ENCODE data around the gene LGR5.
A peak's percentile ranks its signal among the peaks of the same experiment; 100 is the strongest.

Gene LGR5

DNA sequence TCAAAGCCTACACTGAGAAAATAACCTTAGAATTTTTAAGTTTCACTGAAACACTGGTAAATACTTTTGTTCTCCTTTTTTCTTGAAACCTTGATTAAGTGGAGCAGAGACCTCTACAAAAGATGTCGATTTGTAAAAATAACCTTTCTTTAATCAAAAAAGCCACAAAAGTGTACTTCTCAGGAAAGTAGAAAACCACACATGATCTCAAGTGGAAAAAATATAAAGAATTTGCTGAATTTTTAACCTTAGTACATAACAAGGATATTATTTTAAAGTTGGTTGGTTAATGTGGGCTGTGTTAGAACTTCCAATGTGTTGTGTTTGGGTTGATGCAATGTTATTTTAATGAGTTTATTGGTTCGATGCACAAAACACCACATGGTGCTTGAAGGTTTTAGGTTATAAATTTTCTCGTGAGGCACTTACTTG lies 8.6 kb downstream of the LGR5 start:
- Mint-ChIP-seq H3K4me1 (peaks cover 5% of the 10 kb centered on the region), H3K27ac (no peak overlapping the region), H3K4me3 (no peak overlapping the region), H3K9me3 (peaks cover 0 to 8% of the 10 kb centered on the region in 2 donors), H3K27me3 (peaks cover 23% of the 10 kb centered on the region)
- no peak for ATAC-seq
- DNase-seq: no peak

DNA sequence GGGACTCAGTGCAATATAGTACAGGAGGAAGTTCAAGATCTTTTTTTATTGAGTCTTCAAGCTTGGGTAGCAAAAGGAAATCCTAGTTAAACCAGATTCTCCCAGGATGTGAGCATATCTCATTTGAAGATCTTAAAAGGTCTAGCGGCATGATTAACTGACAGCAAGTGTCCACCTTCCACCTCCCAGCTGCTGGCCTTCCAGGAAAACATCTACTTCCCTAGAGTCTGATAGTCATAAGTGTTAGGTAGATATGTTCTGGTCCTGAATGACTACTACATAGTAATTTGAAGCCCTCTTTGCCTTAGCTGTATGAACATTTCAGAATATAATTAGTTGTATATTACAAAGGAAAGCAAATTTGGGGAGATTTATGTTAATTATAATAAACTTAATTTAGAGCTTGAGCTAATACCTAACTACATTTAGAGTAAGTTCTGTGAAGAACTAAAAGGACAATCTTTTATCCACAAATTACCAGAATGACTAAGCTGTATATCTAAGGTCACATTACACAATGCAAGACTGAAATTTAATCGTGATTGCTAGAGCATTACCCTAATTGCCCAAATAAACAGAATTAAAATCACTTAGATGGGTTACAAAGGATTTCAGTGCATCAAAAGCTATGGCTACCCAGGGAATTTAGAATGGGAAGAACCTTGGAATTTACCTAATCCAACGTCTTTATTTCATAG lies 9.9 kb downstream of the LGR5 start:
- H3K4me1 Mint-ChIP-seq: peaks cover 5% of the 10 kb centered on the region
- H3K27ac Mint-ChIP-seq: no peak overlapping the region
- DNase-seq (no peak), ATAC-seq (no peak)
- peaks cover 34% of the 10 kb centered on the region for H3K27me3 Mint-ChIP-seq
- H3K4me3 Mint-ChIP-seq: no peak overlapping the region
- peaks cover 0 to 8% of the 10 kb centered on the region in 2 donors for H3K9me3 Mint-ChIP-seq

DNA sequence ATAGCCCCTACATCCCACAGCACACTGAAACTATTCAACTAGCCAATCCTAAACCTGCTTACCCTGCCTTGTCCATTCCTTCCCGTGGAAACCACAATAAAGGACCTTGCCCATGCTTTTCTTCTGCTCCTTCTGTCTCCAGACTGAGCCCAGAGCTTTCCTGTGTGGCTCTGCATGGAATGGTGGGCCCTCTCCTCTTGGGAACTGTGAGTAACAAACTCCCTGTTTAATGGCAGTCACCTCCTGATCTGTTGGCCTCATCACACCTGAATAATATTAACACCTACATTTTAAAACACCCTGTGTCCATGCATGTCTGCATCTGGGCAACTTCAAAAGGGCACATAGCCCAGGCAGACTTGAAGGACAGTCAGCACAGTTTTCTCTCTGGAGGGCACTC lies 12.4 kb downstream of the LGR5 start:
- Mint-ChIP-seq H3K9me3 (peaks cover 0 to 8% of the 10 kb centered on the region in 2 donors), H3K4me1 (peaks cover 5% of the 10 kb centered on the region), H3K27me3 (peaks cover 40% of the 10 kb centered on the region), H3K27ac (no peak overlapping the region), H3K4me3 (no peak overlapping the region)
- no peak for ATAC-seq
- DNase-seq: no peak

DNA sequence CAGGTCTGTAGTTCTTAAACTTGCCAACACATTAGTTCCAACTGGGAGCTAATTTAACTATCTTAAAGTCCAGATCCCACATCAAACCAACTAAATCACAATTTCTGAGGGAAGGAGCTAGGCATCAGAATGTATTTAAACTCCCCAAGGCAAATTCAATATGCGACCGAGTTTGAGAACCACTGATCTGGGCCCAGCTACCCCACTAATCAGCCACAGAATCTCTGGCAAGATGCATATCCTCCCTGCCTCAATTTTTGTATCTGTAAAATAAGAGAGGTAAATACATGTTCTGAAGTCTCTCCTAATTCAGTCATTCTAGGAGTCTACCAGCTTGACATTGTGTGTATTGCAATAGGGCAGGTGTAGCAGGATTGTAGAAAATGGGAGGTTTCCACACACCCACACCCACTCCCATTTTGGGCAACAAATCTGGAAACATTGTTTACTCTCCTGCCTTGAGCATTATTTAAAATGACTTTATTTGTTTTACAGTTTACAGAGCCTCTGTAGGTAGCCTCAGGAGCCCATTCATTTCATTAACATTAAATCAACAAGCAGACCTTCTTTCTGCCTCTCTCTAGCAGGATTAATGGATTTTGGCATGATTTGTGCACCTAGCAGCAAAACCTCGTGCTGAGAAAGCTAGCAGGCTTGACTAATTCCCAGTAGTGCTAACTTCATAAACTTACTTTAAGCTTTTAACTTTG lies 15.6 kb downstream of the LGR5 start:
- Mint-ChIP-seq H3K27ac (no peak overlapping the region), H3K4me3 (no peak overlapping the region), H3K4me1 (no peaks in the 10 kb centered on the region), H3K9me3 (peaks cover 0 to 8% of the 10 kb centered on the region in 2 donors), H3K27me3 (peaks cover 29% of the 10 kb centered on the region)
- DNase-seq (no peak), ATAC-seq (no peak)

DNA sequence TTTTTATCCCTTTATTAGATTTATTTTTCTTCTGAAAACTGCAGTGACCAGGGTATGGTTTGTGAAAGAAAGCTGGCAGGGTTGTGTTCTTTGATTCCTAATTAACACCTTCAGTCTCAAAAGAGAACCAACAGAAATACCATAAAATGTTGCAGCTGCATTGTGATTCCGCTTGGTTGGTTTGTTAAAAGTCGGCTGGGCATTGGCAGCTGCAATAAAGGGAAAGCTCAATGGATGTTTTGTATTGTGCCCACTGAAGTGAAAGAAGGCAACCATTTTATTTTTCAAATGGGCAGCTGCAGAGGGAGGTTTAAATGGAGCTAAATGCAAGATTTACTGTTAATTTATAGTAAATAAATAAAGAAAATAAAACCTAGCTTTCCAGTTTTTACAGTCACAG lies 16.7 kb downstream of the LGR5 start:
- Mint-ChIP-seq H3K4me3 (no peak overlapping the region), H3K27me3 (peaks cover 29% of the 10 kb centered on the region), H3K9me3 (peaks cover 0 to 8% of the 10 kb centered on the region in 2 donors), H3K27ac (no peak overlapping the region), H3K4me1 (no peaks in the 10 kb centered on the region)
- no peak for DNase-seq
- ATAC-seq: no peak

DNA sequence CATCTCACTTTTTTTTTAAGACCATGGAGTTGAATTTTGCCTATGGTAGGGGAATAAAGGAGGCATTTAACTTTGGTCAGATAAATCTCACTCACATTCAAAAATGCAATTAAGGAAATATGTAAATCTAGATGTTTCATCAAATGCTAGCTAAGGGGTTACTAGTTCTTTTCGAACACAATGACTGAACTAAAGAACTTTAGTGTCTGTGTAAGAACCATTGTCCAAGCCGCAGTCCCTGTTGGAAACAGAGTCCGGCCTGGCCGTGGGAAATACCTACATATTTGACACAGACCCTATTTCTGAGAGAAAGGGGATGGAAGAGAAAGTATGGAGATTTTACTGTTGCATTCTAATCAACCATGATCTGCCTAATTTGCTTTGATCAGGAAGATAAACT lies 17.4 kb downstream of the LGR5 start:
- Mint-ChIP-seq H3K27me3 (peaks cover 22% of the 10 kb centered on the region), H3K4me1 (no peaks in the 10 kb centered on the region), H3K27ac (peak overlapping the region in 1 of 2 donors; percentile 40), H3K4me3 (no peak overlapping the region), H3K9me3 (peaks cover 0 to 3% of the 10 kb centered on the region in 2 donors)
- no peak for DNase-seq
- no peak for ATAC-seq

DNA sequence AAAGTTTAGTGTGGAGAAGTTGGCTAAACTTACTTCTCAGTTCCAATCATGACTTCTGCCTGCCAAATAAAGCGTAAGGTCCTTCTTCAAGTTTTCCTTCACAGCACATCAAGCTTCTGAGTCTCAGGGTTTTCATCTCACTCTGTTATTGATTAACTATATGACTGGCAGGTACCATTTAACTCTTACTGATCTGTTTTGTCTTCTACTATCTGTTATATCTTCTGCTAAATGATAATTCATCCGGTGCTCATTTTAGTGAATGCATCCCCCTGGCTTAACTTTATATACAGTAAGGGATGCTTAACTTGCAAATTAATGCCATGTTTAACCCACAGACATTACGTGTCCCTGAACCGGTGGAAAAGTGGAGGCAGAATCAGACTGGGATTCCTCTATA lies 20.7 kb downstream of the LGR5 start:
- DNase-seq (no peak), ATAC-seq (no peak)
- Mint-ChIP-seq H3K4me1 (no peaks in the 10 kb centered on the region), H3K4me3 (no peak overlapping the region), H3K27me3 (no peaks in the 10 kb centered on the region), H3K27ac (no peak overlapping the region), H3K9me3 (no peaks in the 10 kb centered on the region)

DNA sequence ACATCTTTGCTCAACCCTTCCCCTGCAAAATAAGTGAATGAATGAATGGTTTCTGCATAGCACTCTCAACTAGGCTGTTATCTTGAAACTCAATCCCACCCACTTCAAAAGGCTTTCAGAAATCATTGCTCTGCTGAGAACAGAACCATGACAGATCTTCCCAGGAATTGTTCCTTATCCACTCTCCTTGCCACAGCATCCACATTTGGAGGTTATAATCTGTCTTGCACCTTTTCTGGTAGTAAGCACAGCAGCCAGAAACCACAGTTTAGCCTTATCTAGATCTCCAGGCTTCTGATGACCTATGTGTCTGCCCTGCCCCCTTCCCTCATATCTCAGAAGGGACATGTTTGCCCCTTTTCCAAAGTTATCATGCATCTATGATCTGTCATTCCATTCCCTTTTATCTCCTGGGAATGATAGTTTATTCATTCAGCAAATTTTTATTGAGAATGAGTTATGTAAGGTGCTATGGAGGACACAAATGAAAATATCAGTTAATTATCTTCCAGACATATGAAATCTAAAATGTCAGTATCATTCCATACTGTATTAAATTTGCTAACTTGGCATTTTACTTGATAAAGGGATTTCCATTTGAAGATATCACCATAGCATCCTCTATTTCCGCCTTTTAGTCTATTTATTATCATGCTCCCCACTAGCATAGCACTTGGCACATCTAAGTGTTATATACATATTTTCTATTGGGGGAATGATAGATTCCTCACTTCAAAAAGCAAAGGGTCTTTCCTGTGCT lies 21.4 kb downstream of the LGR5 start:
- no peak for ATAC-seq
- no peaks in the 10 kb centered on the region for H3K27me3 Mint-ChIP-seq
- H3K4me3 Mint-ChIP-seq: no peak overlapping the region

DNA sequence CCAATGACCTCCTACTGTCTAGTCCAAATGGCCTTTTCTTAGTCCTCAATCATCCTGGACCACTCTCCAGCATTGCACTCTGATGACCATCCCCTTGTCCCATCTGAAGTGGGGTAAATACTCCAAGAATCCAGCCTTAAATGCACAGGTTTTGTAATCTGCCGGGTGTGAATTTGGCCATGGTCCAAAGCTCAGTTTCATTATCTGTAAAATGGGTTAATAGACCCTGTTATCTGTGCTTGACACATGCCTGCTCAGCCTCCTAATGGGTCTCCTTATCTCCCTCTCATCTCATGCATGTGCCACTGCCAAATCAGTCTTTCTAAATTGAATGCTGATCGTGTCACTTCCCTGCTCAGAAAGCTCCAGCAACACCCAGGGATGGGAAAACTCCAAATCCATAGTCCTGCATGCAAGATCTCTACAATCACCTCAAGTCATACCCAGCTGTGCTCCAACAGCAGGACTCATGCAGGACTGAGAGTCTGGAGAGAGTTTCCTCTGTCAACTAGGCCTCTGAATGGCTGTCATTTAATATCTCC lies 22.3 kb downstream of the LGR5 start:
- ATAC-seq (no peak), DNase-seq (no peak)
- no peaks in the 10 kb centered on the region for H3K4me1 Mint-ChIP-seq
- H3K9me3 Mint-ChIP-seq: no peaks in the 10 kb centered on the region
- H3K4me3 Mint-ChIP-seq: no peak overlapping the region
- no peaks in the 10 kb centered on the region for H3K27me3 Mint-ChIP-seq
- no peak overlapping the region for H3K27ac Mint-ChIP-seq

More for the DNA sequence above, 21.4 kb downstream of the LGR5 start:
- Mint-ChIP-seq H3K27ac (no peak overlapping the region), H3K9me3 (no peaks in the 10 kb centered on the region), H3K4me1 (no peaks in the 10 kb centered on the region)
- DNase-seq: no peak

DNA sequence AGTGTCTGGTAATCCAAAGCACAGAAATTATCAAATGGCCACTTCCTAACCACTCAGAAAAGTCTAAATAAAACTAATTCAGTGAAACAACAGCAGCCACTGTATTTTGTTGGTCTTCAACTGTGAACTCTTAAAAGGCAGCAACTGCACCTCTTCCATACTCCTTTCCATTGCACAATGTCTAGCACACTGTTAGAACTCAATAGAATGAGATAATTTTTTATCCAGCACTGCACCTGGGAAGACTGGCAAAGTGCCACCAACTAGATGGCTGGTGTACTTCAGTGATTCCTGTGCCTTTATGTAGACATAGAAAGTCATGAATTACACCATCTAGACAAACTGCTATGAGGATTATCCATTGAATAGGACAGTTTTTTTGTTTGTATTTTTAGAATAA lies 26.2 kb downstream of the LGR5 start:
- DNase-seq: no peak
- no peak for ATAC-seq
- H3K27me3 Mint-ChIP-seq: no peaks in the 10 kb centered on the region
- no peak overlapping the region for H3K27ac Mint-ChIP-seq
- H3K9me3 Mint-ChIP-seq: no peaks in the 10 kb centered on the region
- H3K4me3 Mint-ChIP-seq: no peak overlapping the region
- H3K4me1 Mint-ChIP-seq: no peaks in the 10 kb centered on the region

DNA sequence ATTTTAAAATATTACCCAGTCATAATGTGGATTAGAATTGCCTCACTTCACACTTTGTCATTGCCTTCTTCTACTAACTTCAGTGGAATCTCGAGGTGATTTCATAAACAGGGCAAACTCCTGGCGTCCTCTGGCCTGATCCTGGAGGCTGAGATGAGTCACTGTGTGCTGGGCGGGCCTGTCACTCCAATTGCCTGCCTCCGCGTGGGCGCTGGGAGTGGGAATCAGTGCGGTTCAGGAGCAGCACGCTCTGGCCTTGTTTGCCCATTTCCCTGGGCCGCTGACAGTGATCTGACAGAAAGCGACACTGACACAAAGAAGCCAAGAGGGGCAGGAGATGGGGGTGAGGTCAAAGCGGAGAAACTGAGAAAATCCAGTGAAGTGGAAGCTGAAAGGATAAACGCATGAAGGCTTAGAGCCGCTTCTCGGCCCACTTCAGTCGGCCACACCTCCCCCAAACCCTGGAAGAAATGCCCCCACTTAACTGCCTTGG lies 29.7 kb downstream of the LGR5 start:
- Mint-ChIP-seq H3K27ac (no peak overlapping the region), H3K9me3 (no peaks in the 10 kb centered on the region), H3K4me1 (no peaks in the 10 kb centered on the region), H3K27me3 (no peaks in the 10 kb centered on the region), H3K4me3 (no peak overlapping the region)
- DNase-seq (no peak), ATAC-seq (no peak)

DNA sequence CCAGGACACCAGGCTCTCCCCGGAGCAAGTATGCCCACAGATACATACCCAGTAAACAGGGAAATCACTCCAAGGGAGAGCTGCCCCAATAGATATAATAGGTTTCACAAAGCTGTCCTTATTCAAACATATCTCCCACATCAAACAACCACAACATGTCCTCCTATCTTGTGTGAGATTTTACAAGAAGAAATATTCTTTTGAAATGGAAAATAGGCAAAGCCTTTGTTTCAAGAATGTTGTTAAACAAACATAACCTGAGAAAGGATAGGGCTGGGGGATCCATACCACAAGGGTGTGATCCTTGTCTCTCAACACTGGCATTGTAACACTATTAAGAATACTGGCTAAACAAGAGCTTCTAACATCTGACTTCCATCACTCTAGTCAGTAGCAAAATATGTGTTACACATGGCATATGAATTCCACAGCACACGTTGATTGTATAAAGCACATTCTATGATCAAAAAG lies 32.9 kb downstream of the LGR5 start:
- H3K9me3 Mint-ChIP-seq: no peaks in the 10 kb centered on the region
- peaks cover 11% of the 10 kb centered on the region for H3K27me3 Mint-ChIP-seq
- ATAC-seq (no peak), DNase-seq (no peak)
- H3K4me1 Mint-ChIP-seq: no peaks in the 10 kb centered on the region
- H3K4me3 Mint-ChIP-seq: no peak overlapping the region
- H3K27ac Mint-ChIP-seq: no peak overlapping the region

DNA sequence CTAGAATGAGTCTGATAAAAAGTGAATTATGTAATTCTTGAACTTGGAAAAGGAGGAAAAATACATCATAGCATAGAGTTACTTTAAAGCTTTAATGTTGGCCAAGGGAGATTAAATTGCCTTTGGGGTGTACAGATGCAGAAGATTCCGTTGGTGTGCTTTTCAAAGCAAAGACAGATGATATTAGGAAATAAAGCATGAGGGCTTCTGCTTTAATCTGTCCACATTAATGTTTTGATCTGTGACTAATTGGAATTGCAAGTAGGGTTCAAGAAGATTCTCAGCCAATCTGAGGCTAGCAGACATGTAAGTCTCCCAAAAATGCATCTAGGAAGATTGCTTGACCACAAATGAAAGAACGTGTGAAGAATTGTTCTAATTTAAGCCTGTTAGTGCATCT lies 35.2 kb downstream of the LGR5 start:
- Mint-ChIP-seq H3K9me3 (no peaks in the 10 kb centered on the region), H3K27me3 (peaks cover 18% of the 10 kb centered on the region), H3K4me3 (no peak overlapping the region), H3K27ac (no peak overlapping the region), H3K4me1 (no peaks in the 10 kb centered on the region)
- ATAC-seq (no peak), DNase-seq (no peak)

DNA sequence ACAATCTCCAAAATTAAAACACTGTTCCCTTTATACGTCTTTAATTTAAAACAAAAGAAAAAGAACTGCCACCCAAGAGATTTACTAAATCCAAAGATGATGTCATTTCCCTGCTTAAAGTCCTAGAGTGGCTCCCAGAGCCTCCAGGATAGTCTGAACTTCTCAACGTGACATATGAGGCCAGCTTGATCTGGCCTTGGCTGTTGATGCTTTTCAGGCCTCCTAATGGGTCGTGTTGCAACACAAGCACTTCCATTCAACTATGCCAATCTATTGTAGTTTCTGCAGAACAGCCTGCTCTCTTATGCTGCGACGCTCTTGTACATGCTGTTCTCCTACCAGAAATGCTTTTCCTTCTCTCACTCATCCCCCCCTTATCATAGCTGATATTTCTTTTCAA lies 35.7 kb downstream of the LGR5 start:
- Mint-ChIP-seq H3K27me3 (peaks cover 19% of the 10 kb centered on the region), H3K9me3 (no peaks in the 10 kb centered on the region), H3K27ac (no peak overlapping the region), H3K4me3 (no peak overlapping the region), H3K4me1 (no peaks in the 10 kb centered on the region)
- ATAC-seq (no peak), DNase-seq (no peak)

DNA sequence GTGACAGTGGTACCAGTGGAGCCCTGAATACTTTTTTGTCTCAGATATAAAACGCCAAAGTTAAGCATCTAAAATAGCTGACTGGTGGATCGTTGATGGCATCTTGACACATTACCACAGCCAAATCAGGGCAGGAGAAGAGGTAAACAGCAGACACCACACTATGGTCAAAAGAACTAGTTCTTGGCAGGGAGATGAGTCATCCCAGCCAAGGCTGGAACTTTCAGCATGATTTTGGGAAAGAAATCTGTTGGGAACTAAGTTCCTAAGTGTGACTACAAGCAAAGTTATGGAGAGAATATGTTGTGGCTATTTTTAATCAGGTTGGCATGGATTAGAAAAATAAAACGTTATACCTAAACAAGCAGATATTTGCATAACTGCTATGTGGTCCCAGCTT lies 36.9 kb downstream of the LGR5 start:
- DNase-seq: no peak
- Mint-ChIP-seq H3K4me3 (no peak overlapping the region), H3K27me3 (peaks cover 19% of the 10 kb centered on the region), H3K9me3 (no peaks in the 10 kb centered on the region), H3K27ac (no peak overlapping the region), H3K4me1 (no peaks in the 10 kb centered on the region)
- ATAC-seq: no peak

DNA sequence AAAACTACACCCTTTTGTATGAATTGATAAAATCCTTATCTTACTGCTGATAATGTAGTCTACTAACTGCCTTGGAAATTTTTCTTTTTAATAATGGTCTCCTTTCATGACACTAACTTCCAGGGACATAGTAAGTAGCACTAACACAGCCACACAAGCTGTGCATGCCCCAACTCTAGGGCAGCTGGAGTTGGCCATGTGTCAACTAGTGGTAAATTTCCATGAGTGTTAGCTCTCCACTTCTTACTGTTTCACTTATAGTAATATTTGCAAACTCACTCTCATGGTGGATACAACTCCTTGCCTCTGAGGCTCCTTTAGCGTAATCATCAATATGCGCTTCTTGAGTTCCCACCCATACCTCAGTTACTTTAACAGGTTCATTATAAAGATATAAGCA lies 38.0 kb downstream of the LGR5 start:
- Mint-ChIP-seq H3K27me3 (peaks cover 19% of the 10 kb centered on the region), H3K27ac (no peak overlapping the region), H3K9me3 (no peaks in the 10 kb centered on the region), H3K4me3 (no peak overlapping the region), H3K4me1 (no peaks in the 10 kb centered on the region)
- ATAC-seq: no peak
- DNase-seq: no peak
